Stimulated activated CD8-positive, alpha-beta memory T cell treated with anti-CD3 and anti-CD28 coated beads, Interleukin-12 subunit alpha, Interleukin-12 subunit beta, amount 100 ng/mL, for 1 hour (primary cell): ENCODE data around the gene OTUB2.
A peak's percentile ranks its signal among the peaks of the same experiment; 100 is the strongest.

Experiments
- DNase-seq: peaks from one replicate; pipeline ENCODE4 v3.0.0-alpha.2; 2020; ENCODE audit warnings: low read depth

OTUB2 gene

GRCh38 chr14:94021416-94022157, 4.6 kb upstream of the OTUB2 start:
- no peak for DNase-seq

GRCh38 chr14:94022532-94023411, 3.4 kb upstream of the OTUB2 start:
- DNase-seq: no peak

DNA sequence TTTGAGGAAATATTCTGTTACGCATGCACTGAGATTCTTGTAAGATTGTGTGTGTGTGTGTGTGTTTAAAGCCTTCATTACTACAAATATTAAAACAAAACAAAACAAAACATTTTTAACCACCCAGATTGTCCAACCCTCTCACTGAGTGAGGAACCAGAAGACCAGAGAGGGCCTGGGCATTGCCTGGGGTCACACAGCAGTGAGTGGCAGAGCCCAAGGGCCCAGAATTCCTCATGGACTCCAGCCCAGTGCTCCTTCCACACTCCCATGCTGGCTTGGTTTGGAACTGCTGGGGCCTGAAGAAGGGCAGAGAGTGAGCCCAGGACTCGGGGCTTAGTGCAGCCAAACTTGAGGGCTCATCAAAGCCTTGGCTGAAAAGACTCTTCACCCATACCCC, 1.6 kb upstream of the OTUB2 start:
- DNase-seq: no peak

- DNase-seq: no peak
Observed at GRCh38 chr14:94025720-94026119, 420 bp upstream of the OTUB2 start.

GRCh38 chr14:94026889-94027469, 839 bp downstream of the OTUB2 start:
- DNase-seq: no peak

DNA sequence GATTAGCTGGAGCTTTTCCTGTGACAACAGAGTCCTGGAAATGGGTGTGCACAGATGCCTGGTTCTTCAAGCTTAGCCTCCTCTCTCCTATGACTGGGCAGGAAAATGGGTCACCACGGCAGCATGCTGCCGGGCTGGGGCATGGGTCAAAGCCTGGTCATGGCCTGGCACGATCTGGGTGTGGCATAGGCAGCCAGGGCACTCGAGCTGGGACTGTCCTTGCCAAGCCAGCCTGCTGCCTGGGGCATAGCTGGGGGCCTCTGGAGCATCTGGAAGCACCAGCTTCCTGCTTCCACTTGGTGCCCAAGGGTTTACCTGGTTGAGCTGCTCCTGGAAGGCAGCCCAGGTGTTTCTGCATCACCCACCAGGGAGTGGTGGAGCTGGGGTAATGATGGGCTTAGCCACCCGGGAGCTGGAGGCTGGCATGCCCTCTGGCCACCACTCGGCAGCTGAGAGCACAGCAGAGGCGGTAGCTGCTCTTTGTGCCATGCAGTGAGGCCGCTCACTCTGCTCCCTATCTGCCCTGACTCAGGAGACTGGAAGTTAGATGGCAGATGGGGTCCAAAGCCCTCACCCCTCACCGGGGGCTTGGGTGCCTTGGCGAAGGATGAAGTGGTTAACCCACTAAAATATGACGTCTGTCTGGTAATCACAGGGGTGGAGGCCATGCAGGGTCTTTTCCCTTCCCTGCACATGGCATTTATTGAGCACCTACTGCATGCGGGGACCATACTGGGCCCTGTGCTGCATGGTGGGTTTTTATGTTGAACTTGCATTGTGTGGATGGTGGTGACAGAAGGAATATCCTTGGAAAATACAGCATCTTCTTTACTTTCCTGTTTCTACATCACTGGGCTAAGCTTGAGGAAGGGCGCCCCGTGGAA, 1.7 kb downstream of the OTUB2 start:
- DNase-seq: no peak

- DNase-seq: no peak
Observed at GRCh38 chr14:94028450-94028826, 2.3 kb downstream of the OTUB2 start.

GRCh38 chr14:94029265-94029664, 3.1 kb downstream of the OTUB2 start:
- no peak for DNase-seq

GRCh38 chr14:94029671-94030203, 3.6 kb downstream of the OTUB2 start:
- DNase-seq: no peak

- no peak for DNase-seq
Observed at GRCh38 chr14:94030571-94030970, 4.4 kb downstream of the OTUB2 start.

GRCh38 chr14:94031161-94031882, 5.2 kb downstream of the OTUB2 start:
- DNase-seq: no peak

DNA sequence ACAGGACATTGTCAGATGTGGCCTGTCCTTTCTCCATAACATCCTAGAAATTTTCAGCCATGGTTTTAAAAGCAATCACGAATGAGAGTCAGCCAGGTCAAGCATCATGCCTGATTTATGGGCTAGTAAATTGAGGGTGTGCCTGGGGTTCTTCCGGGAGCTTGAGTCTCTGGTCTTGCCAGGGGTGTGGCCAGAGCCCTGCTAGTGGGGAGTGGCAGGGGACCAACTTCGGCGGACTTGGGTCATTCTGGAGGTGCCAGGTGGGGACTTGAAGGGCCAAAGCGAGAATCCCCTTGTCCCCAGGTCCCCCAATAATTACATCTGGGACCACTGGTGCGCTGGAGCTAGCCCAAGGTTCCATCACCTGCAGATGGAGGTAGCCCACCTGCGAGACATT, 5.7 kb downstream of the OTUB2 start:
- no peak for DNase-seq

DNA sequence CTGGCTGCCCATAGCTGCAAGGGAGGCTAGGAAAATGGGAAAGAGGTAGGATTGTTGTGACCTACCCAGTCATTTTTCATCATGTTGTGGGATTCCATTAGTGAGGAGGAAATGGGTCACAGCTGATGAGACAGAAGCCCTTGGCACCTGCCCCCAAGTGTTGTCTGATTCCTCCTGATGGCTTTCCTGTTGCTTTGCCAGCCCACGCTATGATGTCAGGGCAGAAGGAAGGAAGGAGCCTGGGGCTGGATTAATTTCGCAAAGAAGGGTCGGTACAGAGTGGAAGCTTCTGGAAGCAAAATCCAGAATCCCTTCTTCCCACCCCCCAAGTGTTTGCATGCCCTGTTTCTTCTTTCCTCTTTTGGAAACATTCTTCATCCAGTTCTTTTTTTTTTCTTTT, 8.7 kb downstream of the OTUB2 start:
- no peak for DNase-seq

GRCh38 chr14:94036313-94037167, 10.4 kb downstream of the OTUB2 start:
- DNase-seq: peak; percentile 60

DNA sequence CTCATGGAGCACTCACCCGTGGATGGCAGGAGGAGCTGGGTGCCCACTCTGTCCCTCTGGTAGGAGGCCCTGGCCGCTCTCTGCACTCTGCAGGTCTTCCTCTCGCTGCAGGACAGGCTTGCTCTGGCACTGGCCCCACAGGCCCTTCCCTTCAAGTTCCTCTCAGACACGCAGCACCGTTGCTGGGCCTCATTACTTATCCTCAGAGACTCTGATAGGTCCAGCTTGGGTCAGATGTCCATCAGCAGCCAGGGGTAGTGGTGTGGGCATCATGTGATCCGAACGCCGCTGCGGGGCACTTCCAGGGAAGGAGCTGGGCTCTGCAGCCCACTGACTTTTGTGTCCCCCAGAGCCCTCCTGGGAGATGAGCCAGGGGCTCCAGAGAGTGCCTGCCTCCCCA, 11.8 kb downstream of the OTUB2 start:
- DNase-seq: no peak

DNA sequence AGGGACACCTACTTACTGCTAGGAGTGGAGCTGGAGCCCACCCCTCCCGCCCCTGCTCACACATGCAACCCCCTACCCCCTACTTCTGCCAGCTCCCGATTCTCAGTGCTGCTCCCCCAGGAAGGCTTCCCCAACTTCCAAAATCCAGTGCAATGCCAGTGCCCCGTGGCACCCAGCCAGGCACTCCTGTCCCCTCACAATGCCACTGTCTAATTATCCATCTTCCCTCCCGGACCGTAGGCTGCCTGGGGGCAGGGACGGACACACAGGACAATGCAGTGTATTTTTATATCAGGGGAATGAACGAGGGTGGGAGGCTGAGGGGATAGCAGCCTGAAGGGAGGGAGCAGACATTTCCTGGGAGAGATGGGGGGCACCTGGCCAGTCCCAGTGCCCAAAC, 12.4 kb downstream of the OTUB2 start:
- no peak for DNase-seq

GRCh38 chr14:94038921-94039629, 12.9 kb downstream of the OTUB2 start:
- DNase-seq: no peak

DNA sequence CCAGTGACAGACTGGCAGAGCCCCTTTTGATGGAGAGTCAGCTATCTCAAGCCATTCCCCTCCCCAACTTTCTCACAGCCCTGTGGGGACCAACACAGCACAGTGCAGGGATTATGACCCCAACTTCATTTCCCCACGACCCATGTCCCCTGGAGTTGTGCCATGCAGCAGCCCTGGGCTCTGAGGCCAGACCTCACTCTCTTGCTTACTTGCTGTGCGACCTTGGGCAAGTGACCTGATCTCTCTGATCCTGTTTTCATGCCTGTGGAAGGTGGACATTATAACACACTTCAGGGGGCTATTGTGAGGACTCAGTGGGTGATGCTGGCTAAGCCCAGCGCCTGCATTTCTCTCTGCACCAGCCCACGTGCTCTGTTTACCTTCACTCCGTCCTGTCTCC, 14.1 kb downstream of the OTUB2 start:
- no peak for DNase-seq

DNA sequence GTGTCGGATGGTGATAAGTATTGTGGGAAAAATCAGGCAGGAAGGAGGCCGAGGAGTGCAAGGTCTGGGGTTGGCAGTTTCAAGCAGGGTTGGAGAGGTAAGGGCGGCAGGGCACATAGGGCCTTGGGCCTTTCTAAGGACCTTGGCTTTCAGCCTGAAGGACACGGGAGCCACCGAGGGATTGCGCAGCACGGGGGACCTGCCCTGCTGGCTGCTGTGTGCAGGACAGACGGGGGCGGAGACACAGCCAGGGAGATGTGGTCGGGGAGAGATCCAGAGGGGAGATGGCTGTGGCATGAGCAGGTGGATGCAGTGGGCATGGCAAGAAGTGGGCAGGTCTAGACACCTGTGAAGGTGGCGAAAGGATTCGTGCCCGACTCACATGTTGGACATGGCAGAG, 14.7 kb downstream of the OTUB2 start:
- no peak for DNase-seq
